Measurements from ENCODE around the gene KCNG2. TPM values are rescaled to one million over a fixed set of nuclear protein-coding genes. Genes with fewer than 3 reads are reported as not detected.

Gene KCNG2
- total and polyA plus RNA-seq, 4 experiments from 2014 or later = not detected

DNA sequence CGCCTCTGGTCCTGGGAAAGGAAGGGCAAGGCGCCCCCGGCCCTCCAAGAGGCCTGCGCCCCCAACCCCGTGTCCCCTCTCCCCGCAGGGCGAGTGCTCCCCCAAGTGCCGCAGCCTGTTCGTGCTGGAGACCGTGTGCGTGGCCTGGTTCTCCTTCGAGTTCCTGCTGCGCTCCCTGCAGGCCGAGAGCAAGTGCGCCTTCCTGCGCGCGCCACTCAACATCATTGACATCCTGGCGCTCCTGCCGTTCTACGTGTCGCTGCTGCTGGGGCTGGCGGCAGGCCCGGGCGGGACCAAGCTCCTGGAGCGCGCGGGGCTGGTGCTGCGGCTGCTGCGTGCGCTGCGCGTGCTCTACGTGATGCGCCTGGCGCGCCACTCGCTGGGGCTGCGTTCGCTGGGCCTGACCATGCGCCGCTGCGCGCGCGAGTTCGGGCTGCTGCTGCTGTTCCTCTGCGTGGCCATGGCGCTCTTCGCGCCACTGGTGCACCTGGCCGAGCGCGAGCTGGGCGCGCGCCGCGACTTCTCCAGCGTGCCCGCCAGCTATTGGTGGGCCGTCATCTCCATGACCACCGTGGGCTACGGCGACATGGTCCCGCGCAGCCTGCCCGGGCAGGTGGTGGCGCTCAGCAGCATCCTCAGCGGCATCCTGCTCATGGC is 101.3 kb downstream of the KCNG2 start:
- Mint-ChIP-seq H3K9me3 (peaks cover 8 to 46% (median 34%) of the 10 kb centered on the region in 8 donors), H3K27me3 (no peaks in the 10 kb centered on the region), H3K36me3 (peaks cover 20 to 23% of the 10 kb centered on the region in 2 donors), H3K4me3 (no peak overlapping the region), H3K4me1 (peaks cover 0 to 5% (median under 1%) of the 10 kb centered on the region in 4 donors), H3K27ac (no peak overlapping the region)
- H3K27me3 ChIP-seq (ENCODE audit: insufficient read depth, low read length) = no peaks in the 10 kb centered on the region
- H3K27ac ChIP-seq (ENCODE audit: low read depth, low read length) = no peak overlapping the region
- no peaks in the 10 kb centered on the region for H3K4me1 ChIP-seq (ENCODE audit: insufficient read depth, low read length)
- H3K36me3 ChIP-seq (ENCODE audit: insufficient read depth, low read length) = no peaks in the 10 kb centered on the region
- ChIA-PET CTCF (ENCODE audit: partially characterized antibody) (no interaction called here), POLR2A (ENCODE audit: partially characterized antibody) (no interaction called here)
- no peak for DNase-seq
- no peak overlapping the region for H3K4me3 ChIP-seq (ENCODE audit: low read length in 2 of 2)
- H3K9me3 ChIP-seq (ENCODE audit: control insufficient read depth in 1 of 2, low read length in 2 of 2) = peaks cover 0 to 5% of the 10 kb centered on the region in 2 donors
- intact Hi-C loops (cut with micrococcal nuclease) = no loop called here

DNA sequence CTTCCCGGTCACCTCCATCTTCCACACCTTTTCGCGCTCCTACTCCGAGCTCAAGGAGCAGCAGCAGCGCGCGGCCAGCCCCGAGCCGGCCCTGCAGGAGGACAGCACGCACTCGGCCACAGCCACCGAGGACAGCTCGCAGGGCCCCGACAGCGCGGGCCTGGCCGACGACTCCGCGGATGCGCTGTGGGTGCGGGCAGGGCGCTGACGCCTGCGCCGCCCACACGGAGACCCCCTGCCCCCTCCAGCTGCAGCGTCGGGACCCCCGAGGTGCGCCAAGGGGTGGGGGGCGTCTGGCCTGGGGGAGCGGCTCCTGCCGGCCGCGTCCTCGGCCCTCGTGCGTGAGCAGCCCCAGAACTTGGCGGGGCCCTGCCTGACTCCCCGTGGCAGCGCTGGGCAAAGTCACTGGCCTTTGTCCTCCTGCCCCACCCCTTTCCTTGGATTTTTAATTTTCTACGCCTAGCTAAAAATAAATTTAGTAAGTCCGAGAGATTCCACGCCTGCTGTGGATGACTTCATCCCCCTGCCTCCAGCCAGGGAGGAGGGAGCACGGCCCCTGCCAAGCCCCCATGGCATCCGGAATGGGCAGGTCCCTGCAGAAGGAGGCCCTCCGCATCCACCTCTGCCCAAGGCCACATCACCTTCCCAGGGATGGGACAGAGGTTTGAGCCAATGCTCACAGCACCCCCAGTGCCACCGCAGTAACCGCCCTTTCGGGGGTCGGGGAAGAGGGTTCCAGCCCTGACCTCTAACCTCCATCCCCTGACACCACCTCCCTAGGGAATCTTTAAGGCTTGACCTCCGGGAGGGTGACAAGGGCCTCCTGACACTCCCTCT is 102.1 kb downstream of the KCNG2 start:
- peaks cover 0 to 5% of the 10 kb centered on the region in 2 donors for H3K9me3 ChIP-seq (ENCODE audit: control insufficient read depth in 1 of 2, low read length in 2 of 2)
- Mint-ChIP-seq H3K36me3 (peaks cover 20 to 23% of the 10 kb centered on the region in 2 donors), H3K4me3 (no peak overlapping the region), H3K4me1 (peaks cover 0 to 5% (median under 1%) of the 10 kb centered on the region in 4 donors), H3K9me3 (peaks cover 8 to 41% (median 30%) of the 10 kb centered on the region in 8 donors), H3K27ac (no peak overlapping the region), H3K27me3 (no peaks in the 10 kb centered on the region)
- no peak for DNase-seq
- CTCF ChIA-PET (ENCODE audit: partially characterized antibody) = no interaction called here
- H3K4me3 ChIP-seq (ENCODE audit: low read length in 2 of 2) = no peak overlapping the region
- H3K27ac ChIP-seq (ENCODE audit: low read depth, low read length) = no peak overlapping the region
- H3K4me1 ChIP-seq (ENCODE audit: insufficient read depth, low read length) = no peaks in the 10 kb centered on the region
- intact Hi-C loops (cut with micrococcal nuclease) = no loop called here
- POLR2A ChIA-PET (ENCODE audit: partially characterized antibody) = no interaction called here
- H3K36me3 ChIP-seq (ENCODE audit: insufficient read depth, low read length) = no peaks in the 10 kb centered on the region
- no peaks in the 10 kb centered on the region for H3K27me3 ChIP-seq (ENCODE audit: insufficient read depth, low read length)

DNA sequence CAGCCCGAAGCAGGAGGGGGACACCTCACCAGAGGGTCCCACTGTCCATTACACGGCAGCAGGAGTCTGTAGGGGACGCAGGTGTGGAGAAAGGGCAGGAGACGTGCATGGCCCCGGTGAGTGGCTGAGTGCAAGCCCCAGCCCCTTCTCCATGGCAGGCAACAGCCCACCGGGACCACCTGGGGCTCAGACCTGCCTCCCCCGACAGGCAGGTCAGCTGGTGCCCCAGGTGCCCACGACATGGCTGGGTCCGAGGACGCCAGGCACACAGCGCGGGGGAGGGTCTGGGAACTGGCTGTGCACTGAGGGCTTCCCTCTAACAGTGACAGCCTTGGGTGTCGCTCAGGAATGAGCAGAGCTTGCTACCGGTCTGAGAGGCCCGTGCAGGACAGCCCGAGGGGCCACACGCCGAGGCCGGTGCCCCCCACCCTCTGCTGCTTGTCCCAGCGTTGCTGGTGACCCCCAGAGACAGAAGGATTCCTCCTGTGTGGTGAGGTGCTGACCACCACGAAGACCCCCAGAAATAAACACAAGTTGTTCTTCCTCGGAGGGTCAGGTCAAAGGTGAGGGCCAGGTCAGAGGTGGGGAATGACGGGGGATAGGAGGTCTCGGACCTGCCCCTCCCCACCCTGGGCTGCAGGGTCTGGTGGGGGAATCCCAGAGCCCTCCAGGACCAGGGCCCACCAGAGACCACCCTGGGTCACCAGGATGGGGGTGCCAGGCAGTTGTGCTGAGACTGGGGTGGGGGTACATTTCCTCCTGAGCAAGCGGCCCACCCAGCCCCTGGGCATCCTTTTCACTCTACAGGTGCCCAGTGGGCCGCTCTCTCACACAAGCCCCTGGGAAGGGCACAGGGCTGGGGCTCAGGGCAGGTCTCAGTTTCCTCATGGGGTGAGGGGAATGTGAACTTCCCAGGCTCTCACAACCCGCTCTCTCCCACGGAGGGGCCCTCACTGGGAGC is 103.2 kb downstream of the KCNG2 start:
- intact Hi-C loops (cut with micrococcal nuclease) = no loop called here
- ChIA-PET POLR2A (ENCODE audit: partially characterized antibody) (no interaction called here), CTCF (ENCODE audit: partially characterized antibody) (no interaction called here)
- Histone ChIP-seq H3K27ac (ENCODE audit: low read depth, low read length) (no peak overlapping the region), H3K27me3 (ENCODE audit: insufficient read depth, low read length) (no peaks in the 10 kb centered on the region), H3K4me1 (ENCODE audit: insufficient read depth, low read length) (no peaks in the 10 kb centered on the region), H3K36me3 (ENCODE audit: insufficient read depth, low read length) (no peaks in the 10 kb centered on the region), H3K4me3 (ENCODE audit: low read length in 2 of 2) (no peak overlapping the region), H3K9me3 (ENCODE audit: control insufficient read depth in 1 of 2, low read length in 2 of 2) (peaks cover 0 to 5% of the 10 kb centered on the region in 2 donors)
- Mint-ChIP-seq H3K9me3 (peaks cover 0 to 32% (median 21%) of the 10 kb centered on the region in 8 donors), H3K27ac (no peak overlapping the region), H3K36me3 (peaks cover 23 to 24% of the 10 kb centered on the region in 2 donors), H3K27me3 (no peaks in the 10 kb centered on the region), H3K4me3 (no peak overlapping the region), H3K4me1 (peaks cover 0 to 5% (median 1%) of the 10 kb centered on the region in 4 donors)
- no peak for DNase-seq

DNA sequence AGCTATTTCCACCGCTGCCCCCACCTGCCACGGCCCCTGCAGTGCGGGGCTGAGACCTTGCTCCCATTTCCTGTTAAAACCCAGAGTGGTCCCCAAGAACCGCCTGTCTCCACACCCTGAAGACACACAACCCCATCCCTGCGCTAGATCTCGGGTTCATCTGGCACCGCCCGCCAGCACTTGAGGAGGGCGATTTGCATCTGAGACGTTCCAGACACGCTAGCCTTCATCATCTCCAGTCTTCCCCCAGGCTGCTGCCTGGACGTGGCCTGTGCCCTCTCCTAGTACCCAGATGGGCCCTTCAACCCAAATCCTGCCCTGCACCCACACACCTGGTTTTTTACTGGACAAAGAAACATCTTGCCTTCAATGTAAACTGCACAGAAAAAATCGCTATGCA is 103.9 kb downstream of the KCNG2 start:
- no peak for DNase-seq
- H3K4me1 Mint-ChIP-seq = peaks cover 0 to 5% (median 2%) of the 10 kb centered on the region in 4 donors
- no peaks in the 10 kb centered on the region for H3K27me3 Mint-ChIP-seq
- H3K36me3 Mint-ChIP-seq = peaks cover 27 to 28% of the 10 kb centered on the region in 2 donors
- H3K27ac ChIP-seq (ENCODE audit: low read depth, low read length) = no peak overlapping the region
- peak overlapping the region in 2 of 7 donors; percentile 12 to 46 for H3K27ac Mint-ChIP-seq
- H3K4me3 Mint-ChIP-seq = no peak overlapping the region
- intact Hi-C loops (cut with micrococcal nuclease) = no loop called here
- no peak overlapping the region for H3K4me3 ChIP-seq (ENCODE audit: low read length in 2 of 2)
- H3K27me3 ChIP-seq (ENCODE audit: insufficient read depth, low read length) = no peaks in the 10 kb centered on the region
- H3K4me1 ChIP-seq (ENCODE audit: insufficient read depth, low read length) = no peaks in the 10 kb centered on the region
- H3K9me3 ChIP-seq (ENCODE audit: control insufficient read depth in 1 of 2, low read length in 2 of 2) = peaks cover 0 to 4% of the 10 kb centered on the region in 2 donors
- peaks cover 0 to 27% (median 16%) of the 10 kb centered on the region in 8 donors for H3K9me3 Mint-ChIP-seq
- H3K36me3 ChIP-seq (ENCODE audit: insufficient read depth, low read length) = no peaks in the 10 kb centered on the region
- POLR2A ChIA-PET (ENCODE audit: partially characterized antibody) = no interaction called here
- CTCF ChIA-PET (ENCODE audit: partially characterized antibody) = no interaction called here

DNA sequence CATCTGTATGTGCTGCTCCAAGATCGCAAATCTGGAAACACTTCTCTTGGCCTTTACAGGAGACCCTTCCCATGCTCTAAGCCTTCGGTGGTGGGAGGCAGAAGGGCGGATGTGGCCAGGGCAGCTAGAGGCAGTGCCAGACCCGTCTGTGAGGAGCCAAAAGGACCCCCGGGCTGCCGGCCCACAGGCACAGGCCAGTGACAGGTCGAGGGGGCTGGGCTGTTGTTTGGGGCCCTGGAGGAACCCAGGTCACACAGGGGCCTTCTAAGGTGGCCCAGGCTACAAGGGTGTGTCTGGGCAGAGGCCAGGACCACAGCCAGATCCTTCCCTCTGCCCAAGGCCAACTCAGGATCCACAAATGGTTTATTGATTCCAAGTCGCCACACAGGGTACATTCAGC is 104.3 kb downstream of the KCNG2 start:
- peaks cover 0 to 23% (median 12%) of the 10 kb centered on the region in 8 donors for H3K9me3 Mint-ChIP-seq
- intact Hi-C loops (cut with micrococcal nuclease) = no loop called here
- H3K4me1 Mint-ChIP-seq = peaks cover 0 to 5% (median 2%) of the 10 kb centered on the region in 4 donors
- H3K27ac ChIP-seq (ENCODE audit: low read depth, low read length) = no peak overlapping the region
- H3K27me3 Mint-ChIP-seq = no peaks in the 10 kb centered on the region
- H3K4me1 ChIP-seq (ENCODE audit: insufficient read depth, low read length) = no peaks in the 10 kb centered on the region
- ChIA-PET POLR2A (ENCODE audit: partially characterized antibody) (no interaction called here), CTCF (ENCODE audit: partially characterized antibody) (no interaction called here)
- no peaks in the 10 kb centered on the region for H3K27me3 ChIP-seq (ENCODE audit: insufficient read depth, low read length)
- DNase-seq = no peak
- no peaks in the 10 kb centered on the region for H3K36me3 ChIP-seq (ENCODE audit: insufficient read depth, low read length)
- H3K27ac Mint-ChIP-seq = peak overlapping the region in 2 of 7 donors; percentile 12 to 46
- H3K36me3 Mint-ChIP-seq = peaks cover 26 to 27% of the 10 kb centered on the region in 2 donors
- H3K9me3 ChIP-seq (ENCODE audit: control insufficient read depth in 1 of 2, low read length in 2 of 2) = peaks cover 0 to under 1% of the 10 kb centered on the region in 2 donors
- H3K4me3 Mint-ChIP-seq = no peak overlapping the region
- H3K4me3 ChIP-seq (ENCODE audit: low read length in 2 of 2) = no peak overlapping the region

DNA sequence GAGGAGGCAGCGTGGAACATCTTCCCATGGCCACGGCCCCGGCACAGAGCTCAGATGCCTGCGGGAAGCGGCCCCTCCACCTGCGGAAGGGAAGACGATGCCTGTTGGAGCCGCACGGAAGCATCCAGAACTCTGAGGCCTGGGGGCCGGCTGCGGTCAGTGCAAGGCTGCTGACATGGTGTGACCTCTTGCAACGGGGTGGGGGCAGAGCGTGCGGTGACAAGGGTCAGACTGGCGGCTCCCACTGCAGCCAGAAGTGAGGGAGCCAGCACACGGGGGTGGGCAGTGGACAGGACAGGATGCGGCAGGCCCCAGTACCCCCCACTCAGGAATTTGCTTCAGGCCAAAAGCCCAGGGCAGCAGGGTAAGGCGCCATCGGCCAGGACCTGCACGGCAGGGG is 104.9 kb downstream of the KCNG2 start:
- peaks cover 23 to 24% of the 10 kb centered on the region in 2 donors for H3K36me3 Mint-ChIP-seq
- no peak overlapping the region for H3K4me3 Mint-ChIP-seq
- ChIA-PET CTCF (ENCODE audit: partially characterized antibody) (no interaction called here), POLR2A (ENCODE audit: partially characterized antibody) (no interaction called here)
- H3K9me3 Mint-ChIP-seq = peaks cover 0 to 17% (median 6%) of the 10 kb centered on the region in 8 donors
- H3K27ac ChIP-seq (ENCODE audit: low read depth, low read length) = no peak overlapping the region
- intact Hi-C loops (cut with micrococcal nuclease) = no loop called here
- no peaks in the 10 kb centered on the region for H3K4me1 ChIP-seq (ENCODE audit: insufficient read depth, low read length)
- H3K9me3 ChIP-seq (ENCODE audit: control insufficient read depth in 1 of 2, low read length in 2 of 2) = no peaks in the 10 kb centered on the region
- no peaks in the 10 kb centered on the region for H3K27me3 Mint-ChIP-seq
- no peaks in the 10 kb centered on the region for H3K36me3 ChIP-seq (ENCODE audit: insufficient read depth, low read length)
- peaks cover 0 to 5% (median 2%) of the 10 kb centered on the region in 4 donors for H3K4me1 Mint-ChIP-seq
- no peaks in the 10 kb centered on the region for H3K27me3 ChIP-seq (ENCODE audit: insufficient read depth, low read length)
- no peak overlapping the region for H3K4me3 ChIP-seq (ENCODE audit: low read length in 2 of 2)
- no peak overlapping the region for H3K27ac Mint-ChIP-seq
- no peak for DNase-seq
